ENCODE data around the gene TRAPPC3.
"Not testable (repeated sequence)": the region's sequence is repeated elsewhere in the genome, so short reads cannot be mapped to it uniquely, and the experiment has no call there.

The TRAPPC3 gene

DNA sequence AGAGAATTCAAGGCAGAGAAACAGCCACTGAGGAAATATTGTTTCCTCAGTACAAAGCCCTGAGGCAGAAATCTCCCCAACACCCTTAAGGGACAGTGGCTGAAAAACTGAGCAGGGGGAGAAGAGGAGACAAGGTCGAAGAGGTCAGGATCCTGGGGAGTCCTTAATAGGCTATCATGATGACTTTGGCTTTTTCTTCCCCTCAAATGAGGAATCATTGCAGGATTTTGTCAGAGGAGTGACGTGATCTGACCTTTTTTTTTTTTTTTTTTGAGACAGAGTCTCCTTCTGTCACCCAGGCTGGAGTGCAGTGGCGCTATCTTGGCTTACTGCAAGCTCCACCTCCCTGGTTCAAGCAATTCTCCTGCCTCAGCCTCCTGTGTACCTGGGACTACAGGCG is 16.9 kb upstream of the TRAPPC3 start:
- DNase-seq = no peak

DNA sequence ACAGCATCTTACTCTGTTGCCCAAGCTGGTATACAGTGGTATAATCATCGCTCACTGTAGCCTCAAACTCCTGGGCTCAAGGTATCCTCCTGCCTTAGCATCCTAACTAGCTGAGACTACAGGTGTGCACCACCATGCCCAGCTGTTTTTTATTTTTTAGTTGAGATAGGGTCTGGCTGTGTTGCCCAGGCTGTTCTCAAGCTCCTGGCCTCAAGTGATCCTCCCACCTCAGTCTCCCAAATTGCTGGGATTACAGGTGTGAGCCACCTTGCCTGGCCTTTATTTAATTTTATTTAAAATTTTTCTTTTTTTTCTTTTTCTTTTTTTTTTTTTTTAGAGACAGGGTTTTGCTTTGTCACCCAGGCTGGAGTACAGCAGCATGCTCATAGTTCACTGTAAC is 15.9 kb upstream of the TRAPPC3 start:
- DNase-seq = no peak

DNA sequence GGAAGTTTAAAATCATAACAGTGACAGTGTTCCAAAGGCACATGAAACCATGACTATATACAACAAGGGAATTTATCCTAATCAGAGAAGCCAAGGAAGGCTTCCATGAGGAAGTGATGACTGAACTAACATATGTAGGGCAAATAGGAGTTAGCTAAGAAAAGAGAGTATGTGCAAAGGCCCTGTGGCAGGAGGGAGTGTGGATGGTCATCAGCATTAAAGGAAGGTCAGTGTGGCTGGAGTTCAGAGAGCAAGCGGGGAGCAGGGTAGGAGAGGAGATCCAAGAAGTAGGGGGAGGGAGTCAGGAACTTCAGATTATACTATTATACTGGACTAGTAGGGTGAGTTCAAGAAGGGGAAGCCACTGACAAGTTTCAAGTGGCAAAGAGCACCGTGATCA is 15.1 kb upstream of the TRAPPC3 start:
- no peak for DNase-seq

DNA sequence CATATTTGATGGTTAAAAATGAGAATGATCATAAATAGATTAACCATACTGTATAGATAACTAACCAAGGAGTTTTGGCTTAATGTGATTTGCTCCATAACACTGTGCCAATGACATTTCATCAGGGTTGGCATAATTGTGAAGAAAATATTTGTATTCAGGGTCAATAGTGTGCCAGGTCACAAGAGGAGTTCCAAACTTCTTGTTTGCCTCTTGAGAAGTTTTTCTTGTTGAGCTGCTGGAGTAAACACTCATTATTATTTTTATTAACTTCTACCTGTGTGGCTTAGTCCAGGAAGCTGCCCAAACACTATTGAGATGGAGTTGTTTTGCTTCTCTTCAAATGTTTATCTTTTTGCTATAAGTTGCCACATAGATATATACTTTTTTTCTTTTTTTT is 14.1 kb upstream of the TRAPPC3 start:
- no peak for DNase-seq

DNA sequence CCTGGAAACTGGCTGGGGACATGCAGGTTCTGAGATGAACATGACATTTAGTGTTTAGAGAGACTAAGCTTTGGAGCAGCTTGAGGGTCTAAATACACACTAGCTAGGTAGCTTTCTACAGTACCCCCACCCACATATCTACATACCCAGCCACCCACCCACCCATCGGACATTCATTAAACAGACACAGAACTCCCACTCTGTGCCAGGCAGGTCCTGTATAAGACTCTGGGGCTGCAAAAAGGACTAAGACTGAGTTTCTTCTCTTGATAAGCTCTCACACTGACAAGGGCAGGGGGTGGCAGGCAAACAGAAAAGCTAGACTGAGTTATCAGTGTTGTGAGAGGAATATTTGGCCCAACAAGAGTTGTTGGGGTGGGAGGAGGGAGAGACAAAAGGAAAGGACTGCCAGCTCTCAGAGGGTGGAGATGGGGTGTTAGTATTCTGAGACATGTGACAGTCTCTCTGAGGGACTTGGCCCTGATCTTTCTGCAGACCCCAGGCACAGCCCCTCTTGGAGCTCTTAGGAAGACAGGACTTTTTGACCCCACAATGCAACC is 13.5 kb upstream of the TRAPPC3 start:
- no peak for DNase-seq

DNA sequence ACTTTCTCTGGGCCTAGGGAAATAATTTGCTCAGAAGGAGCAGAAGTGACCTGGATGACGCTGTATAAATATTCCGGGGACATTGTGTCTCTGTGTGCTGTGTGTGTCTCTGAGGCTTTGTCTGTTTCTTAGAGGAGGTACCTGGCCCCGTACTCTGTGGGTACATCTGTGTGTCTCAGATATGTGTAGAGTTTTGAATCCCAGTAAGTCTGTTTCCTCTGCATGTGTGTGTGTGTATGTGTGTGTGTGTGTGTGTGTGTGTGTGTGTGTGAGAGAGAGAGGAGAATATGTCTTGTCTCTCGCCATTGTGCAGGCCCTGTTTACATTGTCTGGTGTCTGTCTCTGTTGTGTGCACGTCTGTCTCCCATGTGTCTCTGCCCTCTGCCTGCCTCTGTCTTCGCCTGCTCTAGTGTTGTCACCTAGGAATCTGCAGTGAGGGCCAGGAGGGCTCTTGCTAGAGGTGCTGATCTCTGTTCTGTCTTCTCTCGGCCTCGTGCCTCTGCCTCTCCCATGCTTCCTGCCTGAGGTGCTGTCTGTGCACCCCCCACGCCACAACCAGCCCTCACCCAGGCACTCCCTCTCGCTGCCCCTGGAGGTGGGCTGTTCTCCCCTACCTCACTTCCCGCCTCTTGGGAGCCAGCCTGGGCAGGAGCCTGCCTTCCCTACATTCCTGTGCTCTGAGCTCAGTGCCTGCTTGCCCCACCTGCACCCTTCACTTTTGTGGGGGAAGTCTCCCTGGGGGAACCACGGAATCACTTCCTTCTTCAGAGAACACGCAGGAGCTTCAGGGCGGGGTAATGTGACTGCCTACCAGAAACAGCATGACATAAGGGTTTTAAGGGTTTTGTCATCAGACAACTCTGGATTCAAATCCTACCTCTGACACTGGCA is 12.6 kb upstream of the TRAPPC3 start:
- peak; percentile 49 for DNase-seq

DNA sequence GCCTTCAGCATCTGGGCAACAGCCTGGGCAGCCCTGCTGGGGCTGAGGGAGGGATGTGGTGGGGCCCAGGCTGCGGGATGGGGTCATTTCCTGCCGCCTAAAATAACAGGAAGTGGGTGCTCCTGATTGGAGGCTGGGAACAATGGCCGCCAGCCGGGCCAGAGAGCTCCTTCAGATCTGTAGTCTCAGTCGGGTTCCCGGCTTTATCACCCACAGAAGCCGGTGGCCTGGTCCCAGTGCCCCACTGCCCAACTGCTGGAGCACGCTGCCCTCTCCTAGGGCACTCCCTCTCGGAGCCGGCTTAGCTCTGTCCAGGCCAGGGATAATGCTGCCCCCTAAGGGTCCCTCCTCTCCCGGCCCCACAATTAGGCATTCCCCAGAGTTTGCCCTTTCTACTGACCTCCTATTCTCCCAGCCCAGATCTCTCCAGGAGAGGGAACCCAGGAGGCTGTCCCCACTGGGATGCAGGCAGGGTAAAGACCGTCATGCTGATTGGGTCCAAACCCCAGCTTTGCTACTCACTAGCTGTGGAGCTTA is 11.7 kb upstream of the TRAPPC3 start:
- DNase-seq = peak; percentile 87

DNA sequence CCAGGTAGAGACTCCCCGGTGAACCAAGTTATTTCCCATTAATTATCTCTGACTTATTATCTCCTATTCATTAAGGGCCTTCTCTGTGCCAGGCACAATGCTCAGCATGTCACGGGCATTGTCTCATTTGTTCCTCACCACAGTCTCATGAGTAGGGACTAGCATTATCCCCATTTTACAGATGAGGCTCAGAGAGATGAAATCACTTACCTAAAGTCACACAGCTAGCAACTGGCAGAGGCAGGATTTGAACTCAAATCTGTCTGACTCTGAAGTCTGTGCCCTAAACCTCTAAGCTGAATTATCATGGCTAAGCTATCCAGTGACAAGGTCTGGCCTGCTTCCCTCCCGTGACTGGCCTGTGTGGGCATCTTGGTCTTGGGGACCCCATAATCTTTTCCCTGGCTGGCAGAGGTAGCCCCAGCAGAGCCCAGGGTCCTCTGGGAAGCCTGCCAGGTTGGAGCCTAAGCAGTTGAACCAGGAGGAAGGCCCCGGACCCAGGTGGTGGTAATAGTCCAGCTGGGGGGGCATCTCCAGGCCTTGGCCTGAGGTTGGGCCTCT is 11.2 kb upstream of the TRAPPC3 start:
- no peak for DNase-seq

DNA sequence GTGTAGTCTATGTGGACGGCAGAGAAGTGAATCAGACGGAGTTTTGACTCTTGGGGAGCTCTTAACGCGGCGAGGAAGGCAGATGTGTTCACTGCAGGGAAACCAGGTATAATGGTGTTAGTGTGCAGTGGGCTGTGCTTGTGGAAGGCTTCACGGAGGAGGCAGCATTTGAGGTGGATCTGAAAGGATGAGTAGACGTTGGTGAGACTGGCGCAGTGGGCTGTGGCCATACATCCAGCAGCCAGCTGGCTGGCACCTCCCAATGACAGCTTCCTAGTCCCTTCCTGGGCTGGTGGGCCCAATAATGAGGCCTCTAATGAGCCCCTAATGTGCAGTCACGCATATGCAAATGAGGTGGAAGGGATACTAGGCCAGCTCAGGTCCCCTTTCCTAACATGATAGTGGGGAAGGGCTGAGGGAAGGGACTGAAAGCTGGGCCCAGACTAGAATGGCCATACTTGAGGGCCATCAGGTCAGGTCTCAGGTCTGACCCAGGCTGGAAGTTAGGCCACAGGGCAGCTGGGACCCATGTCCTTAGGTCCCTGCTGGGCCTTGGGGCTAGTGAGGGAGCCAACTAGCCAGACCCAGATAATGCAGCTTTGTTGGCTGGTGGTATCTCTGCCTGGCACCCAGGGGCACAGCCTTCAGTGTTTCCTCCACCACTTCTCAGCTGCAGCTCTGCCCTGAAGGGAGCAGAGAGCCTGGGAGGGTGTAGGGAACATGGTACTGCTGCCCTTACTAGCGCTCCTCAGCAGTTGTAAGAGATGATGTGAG is 10.5 kb upstream of the TRAPPC3 start:
- no peak for DNase-seq

DNA sequence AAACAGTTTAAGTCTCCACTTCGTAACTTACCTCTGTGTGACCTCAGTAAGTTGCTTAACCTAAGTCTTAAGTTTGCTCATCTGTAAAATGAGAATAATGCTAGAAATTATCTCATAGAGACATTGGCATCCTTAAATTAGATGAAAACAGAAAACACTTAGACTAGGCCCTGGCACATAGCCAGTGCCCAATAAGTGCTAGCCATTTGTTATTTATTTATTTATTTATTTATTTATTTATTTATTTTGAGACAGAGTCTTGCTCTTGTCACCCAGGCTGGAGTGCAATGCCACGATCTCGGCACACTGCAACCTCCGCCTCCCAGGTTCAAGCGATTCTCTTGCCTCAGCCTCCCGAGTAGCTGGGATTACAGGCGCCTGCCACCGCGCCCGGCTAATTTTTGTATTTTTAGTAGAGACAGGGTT is 9.6 kb upstream of the TRAPPC3 start:
- not testable (repeated sequence) for DNase-seq

DNA sequence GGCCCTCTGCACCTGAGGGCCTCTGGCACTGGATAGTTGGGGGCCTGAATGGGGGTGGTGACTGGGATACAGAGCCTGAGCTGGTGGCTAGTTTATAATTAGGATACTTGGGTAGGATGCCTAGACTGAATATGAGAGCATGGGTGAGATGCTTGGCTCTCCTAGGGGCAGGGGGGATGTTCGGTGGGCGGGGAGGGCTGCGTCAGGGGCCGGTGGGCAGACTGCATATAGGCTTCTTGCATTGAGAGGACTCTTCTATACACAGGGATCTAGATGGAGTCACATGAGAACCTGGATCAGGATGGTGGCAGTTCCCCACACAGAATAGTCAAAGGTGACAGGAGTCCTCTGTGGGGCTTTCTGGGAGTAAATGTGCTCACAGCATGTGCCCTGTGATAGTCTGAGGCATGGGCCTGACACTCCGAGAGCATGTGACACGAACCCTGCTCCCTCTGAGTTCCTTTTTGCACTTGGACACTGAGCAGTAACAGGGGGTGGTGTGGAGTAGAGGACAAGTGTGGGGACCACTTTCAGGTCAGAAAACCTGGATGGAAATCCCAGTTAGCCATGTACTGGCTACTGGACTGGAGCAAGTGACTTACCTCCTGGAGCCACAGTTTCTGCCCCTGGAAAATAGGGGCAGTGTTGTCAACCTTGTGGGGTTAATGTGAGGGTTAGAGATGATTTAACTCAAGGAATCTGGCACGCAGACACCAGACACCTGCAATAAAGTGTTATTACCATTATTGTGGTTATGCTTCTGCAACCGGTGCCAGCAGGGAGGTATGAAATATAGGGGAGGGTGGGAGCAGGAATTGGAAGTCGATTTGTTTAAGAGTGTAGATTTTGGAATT is 8.9 kb upstream of the TRAPPC3 start:
- DNase-seq = no peak

DNA sequence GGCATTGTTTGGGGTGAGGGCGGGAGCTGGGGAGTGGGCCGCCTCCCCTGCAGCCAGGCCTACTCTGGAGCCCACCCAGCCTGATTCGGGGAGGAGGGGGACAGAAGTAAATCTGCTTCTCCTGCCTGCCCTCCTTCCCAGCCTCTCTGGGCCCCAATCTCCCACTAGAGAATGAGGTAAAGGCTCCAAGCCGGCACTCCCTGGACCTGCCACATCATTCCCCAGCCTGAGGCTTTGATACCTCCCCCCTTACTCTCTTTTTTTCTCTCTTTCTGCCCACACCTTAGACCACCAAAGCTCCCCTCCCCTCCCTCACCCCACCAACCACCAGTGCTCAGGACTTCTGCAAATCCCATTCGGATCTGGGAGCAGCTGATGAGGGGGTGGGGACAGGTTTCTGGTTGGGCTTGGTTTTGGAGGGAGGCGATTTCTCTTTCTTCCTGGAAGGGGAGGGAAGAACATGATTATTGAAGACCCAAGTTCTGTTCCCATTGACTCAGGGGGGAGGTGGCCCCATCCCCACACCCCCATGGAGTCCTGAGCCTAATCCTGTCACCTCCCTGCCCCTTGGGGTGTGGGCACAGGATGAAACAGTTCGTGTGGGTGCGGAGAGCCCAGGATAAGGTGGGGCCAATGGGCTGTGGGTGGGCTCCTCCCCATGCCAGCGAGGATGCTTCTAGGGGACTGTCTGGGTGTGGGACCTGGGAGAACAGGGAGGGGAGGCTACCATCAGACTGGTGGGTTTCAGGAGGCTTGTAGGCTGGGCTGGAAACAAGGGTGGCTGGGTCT is 8.0 kb upstream of the TRAPPC3 start:
- DNase-seq = no peak

DNA sequence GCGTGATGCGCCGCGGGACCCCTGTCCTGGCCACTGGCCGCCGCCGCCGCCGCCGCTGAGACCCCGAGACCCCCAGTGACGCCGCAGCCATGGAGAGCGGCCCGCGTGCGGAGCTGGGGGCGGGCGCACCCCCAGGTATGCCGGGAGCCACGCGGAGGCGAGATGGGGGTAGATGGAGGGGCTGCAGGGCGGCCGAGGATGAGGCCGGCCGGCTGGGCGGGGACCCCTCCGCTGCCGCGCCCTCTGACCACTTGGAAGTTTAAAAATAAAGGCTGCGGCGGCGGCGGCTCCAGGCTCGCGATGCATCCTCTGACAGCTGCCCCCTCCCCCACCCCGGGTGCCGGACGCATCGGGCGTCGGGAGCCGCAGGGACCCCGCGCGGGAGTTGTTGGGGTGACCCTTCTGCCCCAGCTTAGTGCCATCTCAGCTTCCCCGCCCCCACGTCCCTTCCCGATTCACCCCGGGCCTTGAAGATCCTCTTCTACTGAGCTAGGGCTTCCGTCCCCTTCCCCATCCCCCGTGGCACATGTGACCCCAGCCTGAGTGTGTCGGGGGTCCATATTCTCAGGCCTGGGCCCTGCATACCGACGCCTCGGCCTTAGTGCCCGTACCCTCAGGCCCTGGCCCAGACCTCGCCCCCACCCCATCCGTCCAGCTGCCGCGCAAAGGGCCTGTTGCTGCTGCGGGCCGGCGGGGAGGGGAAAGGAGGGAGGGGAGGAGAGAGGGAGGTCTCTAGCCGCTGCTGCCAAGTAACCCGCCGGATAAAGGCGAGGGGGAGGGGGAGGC is 7.2 kb upstream of the TRAPPC3 start:
- peak; percentile 66 for DNase-seq

DNA sequence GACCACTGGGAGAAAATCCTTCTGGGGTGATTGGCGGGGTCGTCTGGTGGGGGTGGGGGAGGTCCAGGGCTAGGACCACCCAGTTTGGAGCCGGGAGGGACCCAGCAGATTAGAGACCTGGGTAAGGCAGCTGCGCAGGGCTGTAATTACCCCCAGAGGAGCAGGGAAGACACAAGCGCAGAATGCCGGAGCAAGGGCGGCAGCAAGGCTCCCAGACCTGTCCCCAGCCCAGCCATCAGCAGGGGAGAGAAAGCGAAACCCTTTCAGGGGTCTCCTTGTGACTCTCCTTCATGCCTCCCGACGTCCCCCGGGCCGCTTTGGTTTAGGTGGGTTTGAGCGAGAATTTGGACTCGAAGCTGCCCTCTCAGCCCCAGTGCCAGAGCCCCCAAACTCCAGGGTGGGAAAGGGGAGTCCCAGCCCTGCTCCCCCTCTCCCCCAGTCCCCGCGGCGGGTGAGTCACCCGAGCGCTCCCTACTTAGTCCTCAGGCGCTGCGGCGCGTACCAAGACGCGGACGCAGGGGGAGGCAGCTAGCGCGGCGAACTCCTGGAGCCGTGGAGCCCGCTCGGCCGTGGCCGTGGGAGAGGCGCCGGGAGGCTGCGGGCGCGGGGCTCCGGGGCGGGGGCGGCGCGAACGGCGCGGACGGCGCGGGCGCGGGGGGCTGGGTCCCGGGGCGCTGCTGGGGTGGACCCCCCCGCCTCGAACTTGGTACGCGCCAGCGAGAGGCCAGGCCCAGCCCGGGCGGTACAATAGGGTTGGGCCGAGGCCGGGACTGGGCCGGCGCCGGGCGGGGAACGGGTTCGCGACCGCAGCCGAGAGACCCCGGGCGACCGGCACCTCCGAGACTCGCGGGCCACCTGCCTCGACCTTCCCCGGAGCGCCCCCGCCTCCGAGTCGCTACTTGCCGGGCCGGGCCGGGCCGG is 6.4 kb upstream of the TRAPPC3 start, which contains the start of gene MAP7D1:
MAP7D1 (plus strand) TSS at position 753 of the 921 bp plus-strand sequence. CDS start 258 bp downstream, outside the sequence.
- DNase-seq = peak; percentile 87

DNA sequence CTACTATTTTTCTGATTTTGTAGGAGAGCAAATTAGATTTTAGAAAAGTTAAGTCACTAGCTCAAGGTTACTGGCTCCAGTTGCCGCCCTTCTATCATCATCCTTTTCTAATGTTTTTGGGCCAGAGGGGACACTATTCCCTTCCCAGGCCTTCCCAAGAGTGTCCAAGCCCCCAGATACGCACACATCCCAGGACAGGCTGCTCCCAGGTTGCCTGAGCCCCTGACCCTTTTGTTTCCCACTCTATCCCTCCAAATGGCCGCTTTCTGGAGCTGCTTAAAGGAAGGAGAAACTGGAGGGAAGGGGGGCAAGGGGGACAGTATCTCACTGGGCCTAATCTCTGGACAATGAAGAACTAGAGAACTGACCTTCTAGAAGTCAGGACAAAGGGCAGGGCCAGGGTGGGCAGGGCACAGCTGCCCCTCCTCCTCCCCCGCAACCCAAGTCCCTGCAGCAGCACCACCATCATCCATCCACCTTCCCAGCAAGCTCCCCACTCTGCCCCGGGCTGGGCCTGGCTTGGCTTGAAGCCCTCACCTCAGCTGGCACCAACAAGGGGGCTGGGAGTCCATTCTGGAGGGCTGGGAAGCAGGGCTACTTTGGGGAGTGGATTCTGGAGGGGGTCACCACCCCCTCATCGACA is 5.6 kb upstream of the TRAPPC3 start:
- no peak for DNase-seq

DNA sequence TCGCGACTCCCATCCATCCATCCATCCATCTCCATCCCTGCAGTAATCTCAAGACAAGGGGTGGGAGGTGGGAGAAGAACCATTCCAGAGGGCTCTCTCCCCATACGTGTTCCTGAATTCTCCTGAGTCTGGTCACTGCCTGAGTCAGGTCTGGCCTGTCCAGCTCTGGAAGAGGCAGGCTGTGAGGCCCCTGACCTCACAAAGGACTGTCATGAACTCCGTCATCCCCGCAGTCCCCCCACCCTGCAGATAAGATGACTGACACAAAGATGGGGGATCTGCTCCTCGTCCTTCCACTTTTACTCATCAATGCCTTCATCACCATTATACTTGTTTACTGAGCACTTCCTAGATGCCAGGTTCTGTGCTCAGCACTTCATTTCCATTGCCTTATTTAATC is 5.0 kb upstream of the TRAPPC3 start:
- DNase-seq = no peak

DNA sequence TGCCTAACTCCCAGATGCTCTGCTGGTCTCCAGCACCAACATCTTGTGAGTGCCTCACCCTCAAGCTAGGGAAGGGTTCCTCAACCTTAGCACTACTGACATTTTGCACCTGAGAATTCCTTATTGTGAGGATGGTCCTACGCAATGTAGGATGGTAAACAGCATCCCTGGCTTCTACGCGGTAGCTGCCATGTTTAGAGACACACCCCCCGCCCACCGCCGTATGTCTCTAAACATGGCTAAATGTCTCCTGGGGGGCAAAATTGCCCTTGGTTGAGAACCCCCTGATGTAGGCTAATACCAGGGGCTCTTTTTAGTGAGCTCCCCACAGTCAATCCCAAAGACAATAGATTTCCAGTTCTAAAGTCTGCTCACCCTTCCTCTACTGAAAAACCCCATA is 4.2 kb upstream of the TRAPPC3 start:
- DNase-seq = no peak

DNA sequence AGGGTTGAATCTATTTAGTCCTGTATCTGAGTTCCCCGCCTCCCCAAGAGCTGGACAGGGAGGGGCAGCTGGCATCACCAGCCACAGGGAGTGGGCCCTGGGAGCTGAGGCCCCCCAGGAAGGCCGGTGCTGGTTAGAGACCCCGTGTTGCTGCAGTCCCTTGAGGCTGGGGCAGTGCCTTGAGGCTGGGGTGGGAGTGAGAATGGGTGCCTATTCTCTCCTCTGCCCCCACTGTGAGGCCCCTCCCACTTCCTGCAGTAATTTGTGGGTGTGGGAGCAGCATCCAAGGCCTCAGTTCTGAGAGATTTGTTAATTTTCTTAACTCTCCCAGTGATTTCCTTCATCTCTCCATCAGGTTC is 2.5 kb upstream of the TRAPPC3 start:
- no peak for DNase-seq

Measured in EL (cell line).